HepG2 (cell line): ENCODE measurements around the gene GUK1. TPM values are rescaled to one million over a fixed set of nuclear protein-coding genes. Genes with fewer than 3 reads are reported as not detected.

Experiments used
- BRD4 ChIP-seq: sonication (generic); formaldehyde crosslinking; IDR thresholded peaks from 2 replicates; pipeline ENCODE4 v1.4.0; 2020; ENCODE audit warnings: missing genetic modification reagents
- GFI1 ChIP-seq: sonication (generic); formaldehyde crosslinking; IDR thresholded peaks from 2 replicates; pipeline ENCODE4 v1.5.0; 2020; ENCODE audit warnings: missing genetic modification reagents, mild to moderate bottlenecking, borderline replicate concordance
- HMGA1 ChIP-seq: sonication (generic); formaldehyde crosslinking; conservative IDR thresholded peaks from 2 replicates; pipeline ENCODE4 v1.4.0; 2020; ENCODE audit warnings: missing genetic modification reagents
- HOXA7 ChIP-seq: sonication (generic); formaldehyde crosslinking; IDR thresholded peaks from 2 replicates; pipeline ENCODE4 v1.8.1; 2022; ENCODE audit warnings: mild to moderate bottlenecking, missing genetic modification reagents, moderate library complexity
- IKZF1 ChIP-seq: fragments of 450-650 bp; IDR thresholded peaks from 2 replicates; pipeline ENCODE4 v1.7.1; 2016
- LCORL ChIP-seq, 2 experiments: fragments of 450-650 bp in 1 of 2; sonication (generic) in 1 of 2; formaldehyde crosslinking in 1 of 2; IDR thresholded peaks; 2 replicates each; pipeline versions ENCODE4 v1.5.0 to v1.6.1; 2017 to 2020; ENCODE audit warnings: antibody characterized with exemption in 1 of 2, missing genetic modification reagents in 1 of 2
- MBD4 ChIP-seq: IDR thresholded peaks from 2 replicates; pipeline ENCODE4 v1.6.1; 2012; ENCODE audit warnings: low read length, inconsistent platforms, borderline replicate concordance
- PHF5A ChIP-seq: IDR thresholded peaks from one replicate; pipeline ENCODE4 v1.6.1; 2018; ENCODE audit warnings: low read depth, missing genetic modification reagents; ENCODE audit not compliant: unreplicated experiment
- SMAD3 ChIP-seq: sonication (generic); formaldehyde crosslinking; IDR thresholded peaks from 2 replicates; pipeline ENCODE4 v1.4.0; 2020; ENCODE audit warnings: missing genetic modification reagents
- SMC3 ChIP-seq: IDR thresholded peaks from 2 replicates; pipeline ENCODE4 v1.6.1; 2011; ENCODE audit warnings: low read length, improper control_type of control experiment
- SRY ChIP-seq: sonication (generic); formaldehyde crosslinking; IDR thresholded peaks from 2 replicates; pipeline ENCODE4 v1.8.0; 2022; ENCODE audit warnings: mild to moderate bottlenecking, missing genetic modification reagents
- ZNF207 ChIP-seq: fragments of 450-650 bp; IDR thresholded peaks from 2 replicates; pipeline ENCODE4 v1.6.1; 2016; ENCODE audit warnings: antibody characterized with exemption, borderline replicate concordance
- ZNF326 ChIP-seq: sonication (generic); formaldehyde crosslinking; IDR thresholded peaks from 2 replicates; pipeline ENCODE4 v1.4.0; 2020; ENCODE audit warnings: missing genetic modification reagents, borderline replicate concordance
- ZNF562 ChIP-seq: sonication (generic); formaldehyde crosslinking; IDR thresholded peaks from 2 replicates; pipeline ENCODE4 v1.8.0; 2022; ENCODE audit warnings: missing genetic modification reagents, borderline replicate concordance
- ZNF569 ChIP-seq: sonication (generic); formaldehyde crosslinking; IDR thresholded peaks from 2 replicates; pipeline ENCODE4 v1.5.0; 2020; ENCODE audit warnings: mild to moderate bottlenecking, missing genetic modification reagents, moderate library complexity, borderline replicate concordance
- ZNF839 ChIP-seq: sonication (generic); formaldehyde crosslinking; IDR thresholded peaks from 2 replicates; pipeline ENCODE4 v1.4.0; 2020; ENCODE audit warnings: missing genetic modification reagents, mild to moderate bottlenecking, borderline replicate concordance
- polyA plus RNA-seq, 8 experiments: library from polyadenylated mRNA; depleted of rRNA in 3 of 8; stranded (reverse) in 7 of 8; unstranded in 1 of 8; fragments of >200 nt; fragmentation: Illumina TruSeq in 4 of 8; extraction: Trizol in 4 of 8; gene quantifications; 2 replicates each; pipeline versions ENCODE4 v1.2.1 to v1.2.3, GENCODE V29; 2011 to 2016; ENCODE audit warnings: low read depth in 4 of 8, missing spikeins in 1 of 8, mixed read lengths in 1 of 8; ENCODE audit not compliant: insufficient read depth in 1 of 8
- total RNA-seq, 5 experiments: library from RNA; depleted of rRNA; stranded (reverse); fragments of >200 nt; fragmentation: Illumina TruSeq; extraction: Trizol; gene quantifications; 2 replicates each; pipeline ENCODE4 v1.2.3, GENCODE V29; 2016; ENCODE audit warnings: low read depth in 1 of 5
- TF ChIP-seq, protein P1 (sequence below): sonication (generic); formaldehyde crosslinking; IDR thresholded peaks from 2 replicates; pipeline ENCODE4 v1.4.0; 2020; ENCODE audit warnings: missing genetic modification reagents, mild to moderate bottlenecking, borderline replicate concordance
- TF ChIP-seq, protein P2 (sequence below): sonication (generic); formaldehyde crosslinking; IDR thresholded peaks from 2 replicates; pipeline ENCODE4 v1.5.1; 2020; ENCODE audit warnings: mild to moderate bottlenecking, missing genetic modification reagents
- TF ChIP-seq, protein P3 (sequence below): sonication (generic); formaldehyde crosslinking; IDR thresholded peaks from 2 replicates; pipeline ENCODE4 v1.8.0; 2022; ENCODE audit warnings: missing genetic modification reagents, mild to moderate bottlenecking, inconsistent platforms, borderline replicate concordance

The GUK1 gene
- total and polyA plus RNA-seq, 2 of the 13 experiments (the other 11 are each of a cell fraction or from before 2014, with no cell fraction given): 116 to 154 TPM

DNA sequence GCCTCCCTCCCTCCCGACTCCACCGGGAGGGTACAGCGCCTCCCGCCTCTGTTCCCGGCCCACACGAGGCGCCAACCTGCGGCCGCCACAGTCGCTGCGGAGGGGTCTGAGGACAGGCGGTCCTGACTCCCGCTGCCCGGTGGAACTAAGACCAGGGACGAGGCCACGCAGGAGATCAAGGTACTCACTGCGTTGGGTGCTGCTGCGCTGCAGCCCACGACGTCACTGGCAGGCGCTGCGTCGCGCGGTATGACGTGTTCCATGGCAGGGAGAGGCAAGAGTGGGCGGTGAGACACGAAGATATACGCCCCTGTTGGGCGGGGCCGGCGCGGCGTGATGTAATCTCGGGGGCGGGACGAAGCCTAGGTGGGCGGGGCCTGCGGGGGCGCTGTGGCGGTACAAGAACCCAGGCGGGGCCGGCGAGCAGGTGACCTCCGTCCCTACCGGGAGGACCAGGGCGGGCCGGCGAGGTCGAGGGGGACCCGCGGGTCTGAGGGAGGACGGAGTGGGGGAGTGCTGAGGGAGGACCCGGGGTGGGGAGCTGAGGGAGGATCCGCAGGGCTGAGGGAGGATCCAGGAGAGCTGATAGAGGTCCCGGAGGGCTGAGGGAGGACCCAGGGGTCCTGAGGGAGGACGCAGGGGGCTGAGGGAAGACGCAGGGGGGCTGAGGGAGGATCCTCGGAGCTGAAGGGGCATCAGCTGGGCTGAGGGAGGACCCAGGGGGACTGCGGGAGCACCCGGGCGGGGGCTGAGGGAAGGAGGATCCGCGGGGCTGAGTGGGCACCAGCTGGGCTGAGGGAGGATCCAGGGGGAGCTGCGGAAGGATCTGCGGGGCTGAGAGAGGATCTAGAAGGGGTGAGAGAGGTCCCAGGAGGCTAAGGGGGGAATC is 30.8 kb upstream of the GUK1 start, which contains the start of gene MRPL55 (continued):
- TF ChIP-seq HMGA1 (CRISPR knock-in tag) (no peak), ZNF569 (CRISPR knock-in tag) (no peak), HOXA7 (CRISPR knock-in tag) (no peak), IKZF1 (no peak), BRD4 (0 out of 2 replicates have a peak, but pooled peaks have one; percentile 69), GFI1 (CRISPR knock-in tag) (peak; percentile 60; the same call in 1 of the 2 replicates), ZNF562 (CRISPR knock-in tag) (no peak), SMC3 (no peak), MBD4 (no peak), PHF5A (CRISPR knock-in tag) (peak; percentile 75), SRY (peak; percentile 86), SMAD3 (peak; percentile 53; the same call in 1 of the 2 replicates), ZNF326 (no peak), ZNF207 (no peak), LCORL (IDR thresholded peaks at IDR 0.05) (no peak), LCORL (CRISPR knock-in tag; IDR thresholded peaks at IDR 0.05) (peak; percentile 74; the same call in 1 of the 2 replicates), ZNF839 (no peak)
- TF ChIP-seq, protein P1, sequence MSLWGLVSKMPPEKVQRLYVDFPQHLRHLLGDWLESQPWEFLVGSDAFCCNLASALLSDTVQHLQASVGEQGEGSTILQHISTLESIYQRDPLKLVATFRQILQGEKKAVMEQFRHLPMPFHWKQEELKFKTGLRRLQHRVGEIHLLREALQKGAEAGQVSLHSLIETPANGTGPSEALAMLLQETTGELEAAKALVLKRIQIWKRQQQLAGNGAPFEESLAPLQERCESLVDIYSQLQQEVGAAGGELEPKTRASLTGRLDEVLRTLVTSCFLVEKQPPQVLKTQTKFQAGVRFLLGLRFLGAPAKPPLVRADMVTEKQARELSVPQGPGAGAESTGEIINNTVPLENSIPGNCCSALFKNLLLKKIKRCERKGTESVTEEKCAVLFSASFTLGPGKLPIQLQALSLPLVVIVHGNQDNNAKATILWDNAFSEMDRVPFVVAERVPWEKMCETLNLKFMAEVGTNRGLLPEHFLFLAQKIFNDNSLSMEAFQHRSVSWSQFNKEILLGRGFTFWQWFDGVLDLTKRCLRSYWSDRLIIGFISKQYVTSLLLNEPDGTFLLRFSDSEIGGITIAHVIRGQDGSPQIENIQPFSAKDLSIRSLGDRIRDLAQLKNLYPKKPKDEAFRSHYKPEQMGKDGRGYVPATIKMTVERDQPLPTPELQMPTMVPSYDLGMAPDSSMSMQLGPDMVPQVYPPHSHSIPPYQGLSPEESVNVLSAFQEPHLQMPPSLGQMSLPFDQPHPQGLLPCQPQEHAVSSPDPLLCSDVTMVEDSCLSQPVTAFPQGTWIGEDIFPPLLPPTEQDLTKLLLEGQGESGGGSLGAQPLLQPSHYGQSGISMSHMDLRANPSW: no peak
- TF ChIP-seq, protein P2, sequence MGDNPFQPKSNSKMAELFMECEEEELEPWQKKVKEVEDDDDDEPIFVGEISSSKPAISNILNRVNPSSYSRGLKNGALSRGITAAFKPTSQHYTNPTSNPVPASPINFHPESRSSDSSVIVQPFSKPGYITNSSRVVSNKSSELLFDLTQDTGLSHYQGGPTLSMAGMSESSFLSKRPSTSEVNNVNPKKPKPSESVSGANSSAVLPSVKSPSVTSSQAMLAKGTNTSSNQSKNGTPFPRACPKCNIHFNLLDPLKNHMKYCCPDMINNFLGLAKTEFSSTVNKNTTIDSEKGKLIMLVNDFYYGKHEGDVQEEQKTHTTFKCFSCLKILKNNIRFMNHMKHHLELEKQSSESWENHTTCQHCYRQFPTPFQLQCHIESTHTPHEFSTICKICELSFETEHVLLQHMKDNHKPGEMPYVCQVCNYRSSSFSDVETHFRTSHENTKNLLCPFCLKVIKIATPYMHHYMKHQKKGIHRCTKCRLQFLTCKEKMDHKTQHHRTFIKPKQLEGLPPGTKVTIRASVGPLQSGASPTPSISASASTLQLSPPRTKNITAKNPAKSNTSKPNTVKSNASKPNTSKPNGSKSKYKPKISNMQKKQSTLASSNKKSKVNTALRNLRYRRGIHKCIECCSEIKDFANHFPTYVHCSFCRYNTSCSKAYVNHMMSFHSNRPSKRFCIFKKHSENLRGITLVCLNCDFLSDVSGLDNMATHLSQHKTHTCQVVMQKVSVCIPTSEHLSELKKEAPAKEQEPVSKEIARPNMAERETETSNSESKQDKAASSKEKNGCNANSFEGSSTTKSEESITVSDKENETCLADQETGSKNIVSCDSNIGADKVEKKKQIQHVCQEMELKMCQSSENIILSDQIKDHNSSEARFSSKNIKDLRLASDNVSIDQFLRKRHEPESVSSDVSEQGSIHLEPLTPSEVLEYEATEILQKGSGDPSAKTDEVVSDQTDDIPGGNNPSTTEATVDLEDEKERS (CRISPR knock-in tag): 0 out of 2 replicates have a peak, but pooled peaks have one; percentile 82
- TF ChIP-seq, protein P3, sequence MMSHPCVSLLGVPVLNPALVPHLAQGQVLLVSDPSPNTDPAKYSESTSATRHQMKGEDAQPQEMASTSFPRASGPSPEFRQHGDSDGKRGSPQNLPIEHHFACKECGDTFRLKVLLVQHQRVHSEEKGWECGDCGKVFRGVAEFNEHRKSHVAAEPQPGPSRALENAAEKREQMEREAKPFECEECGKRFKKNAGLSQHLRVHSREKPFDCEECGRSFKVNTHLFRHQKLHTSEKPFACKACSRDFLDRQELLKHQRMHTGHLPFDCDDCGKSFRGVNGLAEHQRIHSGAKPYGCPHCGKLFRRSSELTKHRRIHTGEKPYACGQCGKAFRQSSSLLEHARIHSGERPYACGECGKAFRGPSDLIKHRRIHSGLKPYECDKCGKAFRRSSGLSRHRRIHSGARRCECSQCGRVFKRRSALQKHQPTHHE (CRISPR knock-in tag): no peak; the same call in 1 of the 2 replicates
